HEK293T (cell line): ENCODE results near the gene ALOX15.

Experiments used
- BHLHE40 ChIP-seq: fragments of 450-650 bp; IDR thresholded peaks from 2 replicates; pipeline ENCODE4 v1.6.1; 2016; ENCODE audit warnings: mild to moderate bottlenecking, moderate library complexity, borderline replicate concordance
- ELF4 ChIP-seq: fragments of 450-650 bp; IDR thresholded peaks from 2 replicates; pipeline ENCODE4 v1.6.1; 2017; ENCODE audit warnings: antibody characterized with exemption
- FOXA1 ChIP-seq: fragments of 450-650 bp; IDR thresholded peaks from 2 replicates; pipeline ENCODE4 v1.6.1; 2016; ENCODE audit warnings: mild to moderate bottlenecking
- PKNOX1 ChIP-seq: fragments of 450-650 bp; IDR thresholded peaks from 2 replicates; pipeline ENCODE4 v1.6.1; 2016
- SUZ12 ChIP-seq: fragments of 450-650 bp; IDR thresholded peaks from 2 replicates; pipeline ENCODE4 v1.6.1; 2016; ENCODE audit warnings: mild to moderate bottlenecking

- TF ChIP-seq FOXA1 (no peak), BHLHE40 (no peak), SUZ12 (no peak), ELF4 (no peak), PKNOX1 (no peak)
Observed at GRCh38 chr17:4602041-4602440, 39.4 kb downstream of the ALOX15 start.
